ENCODE measurements around the gene WARS2. TPM values are rescaled to one million over a fixed set of nuclear protein-coding genes. Genes with fewer than 3 reads are reported as not detected.

The WARS2 gene
- total and polyA plus RNA-seq, 4 donors: 8.3 to 20.9 (median 15.6) TPM

DNA sequence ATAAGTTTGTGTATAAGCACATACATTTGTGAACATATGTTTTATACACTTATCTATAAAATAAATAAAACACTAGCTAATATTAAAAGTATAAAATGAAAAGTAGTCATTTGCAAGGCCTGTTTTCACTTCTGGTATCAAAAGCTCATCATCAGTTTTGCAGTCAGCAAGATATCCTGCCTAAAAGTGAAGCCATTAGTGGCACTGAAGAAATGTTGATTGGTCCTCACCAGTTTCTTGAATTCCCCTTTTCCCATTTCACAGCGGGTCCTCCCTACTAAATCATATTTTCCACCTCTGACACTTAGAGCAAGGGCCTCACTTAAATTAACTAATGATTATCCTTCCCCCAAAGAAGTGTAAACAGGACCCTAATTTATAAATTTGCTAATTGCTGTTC is 159.0 kb downstream of the WARS2 start:
- peaks cover 25% of the 10 kb centered on the region for H3K4me1 ChIP-seq (ENCODE audit: control insufficient read depth, insufficient read depth, low read length)
- H3K4me3 ChIP-seq (ENCODE audit: low read depth, low read length): no peak overlapping the region
- no peaks in the 10 kb centered on the region for H3K36me3 ChIP-seq (ENCODE audit: control insufficient read depth, insufficient read depth, low read length)
- no peak overlapping the region for H3K27ac ChIP-seq (ENCODE audit: low read depth, low read length)
- WGBS (ENCODE audit: insufficient coverage): no CpG with 5 or more reads among the region's 1 CpG
- H3K27me3 ChIP-seq (ENCODE audit: control insufficient read depth, insufficient read depth, low read length): peaks cover 98% of the 10 kb centered on the region
- DNase-seq (ENCODE audit: low read depth in 4 of 6, low spot score in 6 of 6): no peak
- no peaks in the 10 kb centered on the region for H3K9me3 ChIP-seq (ENCODE audit: control insufficient read depth, insufficient read depth, low read length)

Small RNA genes lying within 50 kb of the gene (small RNA-seq; reads per million reads assigned to genes)
- not detected for gene AL139420.2 (ENCODE audit: low replicate concordance)

Other genes with a start within 250 kb of the WARS2 start
- gene TBX15, start 152.3 kb downstream of the WARS2 start, total RNA-seq: 10 to 100 TPM in 1 of 2 donors, 1 to 10 TPM in 1; 5.5 to 30.6 TPM
- 1 to 10 TPM in 1 of 2 donors, under 1 TPM in 1; 0.41 to 4.3 TPM for gene TBX15, start 152.3 kb downstream of the WARS2 start, polyA plus RNA-seq (ENCODE audit: insufficient read length in 2 of 2)
- gene HAO2, start 228.1 kb upstream of the WARS2 start, total RNA-seq: not detected
- under 1 TPM; 0.27 to 0.56 TPM for gene HAO2, start 228.1 kb upstream of the WARS2 start, polyA plus RNA-seq (ENCODE audit: insufficient read length in 2 of 2)

Data from spinal cord (tissue), 10 donors.